K562 (cell line): ENCODE data around the gene SLC25A45. TPM values are rescaled to one million over a fixed set of nuclear protein-coding genes. Genes with fewer than 3 reads are reported as not detected.

Source experiments
- CREBBP ChIP-seq: IDR thresholded peaks from one replicate; pipeline ENCODE4 v1.6.1; 2012; ENCODE audit warnings: low read depth, mild to moderate bottlenecking, control low read depth, inconsistent platforms, low read length
- DACH1 ChIP-seq: fragments of 450-650 bp; IDR thresholded peaks from 2 replicates; pipeline ENCODE4 v1.6.1; 2018; ENCODE audit not compliant: partially characterized antibody
- DNMT1 ChIP-seq: fragments of 450-650 bp; IDR thresholded peaks from 2 replicates; pipeline ENCODE4 v1.6.1; 2016; ENCODE audit warnings: antibody characterized with exemption, mild to moderate bottlenecking
- FOXA3 ChIP-seq, 2 experiments: fragments of 450-650 bp in 1 of 2; sonication (generic) in 1 of 2; formaldehyde crosslinking; IDR thresholded peaks in 1 of 2; conservative IDR thresholded peaks in 1 of 2; 2 replicates each; pipeline versions ENCODE4 v1.4.0 to v1.8.0; 2020 to 2022; ENCODE audit warnings: mild to moderate bottlenecking in 2 of 2, missing genetic modification reagents in 1 of 2
- MCM7 ChIP-seq, 2 experiments: fragments of 450-650 bp; IDR thresholded peaks; 2 replicates each; pipeline ENCODE4 v1.6.1; 2016 to 2018
- NELFE ChIP-seq: IDR thresholded peaks from 2 replicates; pipeline ENCODE4 v1.6.1; 2011; ENCODE audit warnings: mild to moderate bottlenecking; ENCODE audit not compliant: insufficient read depth, insufficient read length
- NR2C1 ChIP-seq, 2 experiments: fragments of 450-650 bp; IDR thresholded peaks; 2 replicates each; pipeline ENCODE4 v1.6.1; 2017; ENCODE audit warnings: mild to moderate bottlenecking in 2 of 2, antibody characterized with exemption in 1 of 2, inconsistent platforms in 1 of 2, missing compliant biosample characterization in 1 of 2, missing genetic modification characterization in 1 of 2
- PBX2 ChIP-seq, 2 experiments: IDR thresholded peaks in 1 of 2; conservative IDR thresholded peaks in 1 of 2; 2 replicates each; pipeline ENCODE4 v1.6.1; 2016; ENCODE audit warnings: low read depth in 2 of 2, mild to moderate bottlenecking in 1 of 2, missing compliant biosample characterization in 1 of 2, missing genetic modification characterization in 1 of 2, moderate library complexity in 1 of 2
- PRPF4 ChIP-seq: fragments of 200-400 bp; formaldehyde crosslinking; IDR thresholded peaks from one replicate; pipeline ENCODE4 v1.6.1; 2017; ENCODE audit warnings: low read length, low read depth, mild to moderate bottlenecking; ENCODE audit not compliant: insufficient read depth, poor library complexity, severe bottlenecking
- SP2 ChIP-seq: IDR thresholded peaks from 2 replicates; pipeline ENCODE4 v1.6.1; 2011; ENCODE audit warnings: mild to moderate bottlenecking, low read depth, low read length, moderate library complexity; ENCODE audit not compliant: poor library complexity, severe bottlenecking; ENCODE audit errors: extremely low read depth
- TARDBP ChIP-seq: fragments of 450-650 bp; IDR thresholded peaks from 2 replicates; pipeline ENCODE4 v1.6.1; 2016
- TEAD2 ChIP-seq: fragments of 450-650 bp; IDR thresholded peaks from 2 replicates; pipeline ENCODE4 v1.6.1; 2016; ENCODE audit warnings: missing genetic modification characterization, control low read depth, missing compliant biosample characterization
- THRB ChIP-seq: fragments of 450-650 bp; formaldehyde crosslinking; conservative IDR thresholded peaks from 2 replicates; pipeline ENCODE4 v1.4.0; 2022; ENCODE audit warnings: mild to moderate bottlenecking, missing genetic modification characterization
- WHSC1 ChIP-seq: IDR thresholded peaks from one replicate; pipeline ENCODE4 v1.6.1; 2012; ENCODE audit warnings: low read length, control low read depth, inconsistent platforms
- ZKSCAN3 ChIP-seq: fragments of 250-450 bp; sonication (Bioruptor Pico); IDR thresholded peaks from 2 replicates; pipeline ENCODE4 v1.4.0; 2020
- ZNF146 ChIP-seq: IDR thresholded peaks from one replicate; pipeline ENCODE4 v1.6.1; 2018; ENCODE audit warnings: missing compliant biosample characterization; ENCODE audit not compliant: unreplicated experiment
- ZNF766 ChIP-seq: fragments of 200-800 bp; sonication (Bioruptor generic); conservative IDR thresholded peaks from 2 replicates; pipeline ENCODE4 v1.6.1; 2016; ENCODE audit warnings: missing genetic modification characterization, missing compliant biosample characterization
- polyA plus RNA-seq, 8 experiments: library from polyadenylated mRNA; depleted of rRNA in 4 of 8; stranded (reverse) in 5 of 8; unstranded in 3 of 8; fragments of >200 nt; fragmentation: Nextera tagmentation in 2 of 8; fragmentation: Illumina TruSeq in 1 of 8; extraction: Ambion mirVana in 2 of 8; extraction: Trizol in 1 of 8; gene quantifications; 2 replicates each; pipeline versions ENCODE4 v1.2.1 to v1.2.3, GENCODE V29; 2011 to 2014; ENCODE audit warnings: inconsistent platforms in 1 of 8, missing spikeins in 1 of 8
- total RNA-seq, 7 experiments: library from RNA; depleted of rRNA in 6 of 7; stranded (reverse); fragments of >200 nt in 6 of 7; fragmentation: Illumina TruSeq in 2 of 7; extraction: Trizol in 2 of 7; gene quantifications; 2 replicates each; pipeline versions ENCODE4 v1.2.1 to v1.2.3, GENCODE V29; 2011 to 2021; ENCODE audit warnings: low replicate concordance in 1 of 7
- TF ChIP-seq, protein P1 (sequence below): sonication (generic); formaldehyde crosslinking; IDR thresholded peaks from 2 replicates; pipeline ENCODE4 v1.8.0; 2022; ENCODE audit warnings: mild to moderate bottlenecking, missing genetic modification reagents
- TF ChIP-seq, protein P2 (sequence below): fragments of 250-450 bp; sonication (Bioruptor Pico); IDR thresholded peaks from 2 replicates; pipeline ENCODE4 v1.9.0; 2021; ENCODE audit warnings: mild to moderate bottlenecking
- TF ChIP-seq, protein P3 (sequence below): fragments of 250-450 bp; sonication (Bioruptor Pico); IDR thresholded peaks from 2 replicates; pipeline ENCODE4 v1.5.0; 2020; ENCODE audit warnings: mild to moderate bottlenecking, borderline replicate concordance

SLC25A45 gene
- total and polyA plus RNA-seq, 9 of the 15 experiments (the other 6 are each of a cell fraction or from before 2014, with no cell fraction given), result 0.15 to 2.3 (median 0.68) TPM

- TF ChIP-seq ZNF146 (CRISPR knock-in tag) (no peak), DNMT1 (no peak; the same call in 1 of the 2 replicates), PRPF4 (no peak), PBX2 (CRISPR knock-in tag; IDR thresholded peaks at IDR 0.05; ENCODE audit: low read depth) (no peak), PBX2 (tag; conservative IDR thresholded peaks at IDR 0.05; ENCODE audit: low read depth) (no peak), DACH1 (peak; percentile 15), FOXA3 (CRISPR knock-in tag; conservative IDR thresholded peaks at IDR 0.05 in 1 of 2, IDR thresholded peaks at IDR 0.05 in 1 of 2) (no peak), WHSC1 (no peak), ZKSCAN3 (CRISPR knock-in tag) (no peak), NR2C1 (IDR thresholded peaks at IDR 0.05) (no peak), NR2C1 (tag; IDR thresholded peaks at IDR 0.05) (peak; percentile 9; the same call in 1 of the 2 replicates), MCM7 (IDR thresholded peaks at IDR 0.05) (no peak), SP2 (no peak), CREBBP (no peak), TARDBP (no peak), THRB (CRISPR knock-in tag) (peak; percentile 99), ZNF766 (no peak), TEAD2 (tag) (no peak), NELFE (no peak)
- TF ChIP-seq, protein P1, sequence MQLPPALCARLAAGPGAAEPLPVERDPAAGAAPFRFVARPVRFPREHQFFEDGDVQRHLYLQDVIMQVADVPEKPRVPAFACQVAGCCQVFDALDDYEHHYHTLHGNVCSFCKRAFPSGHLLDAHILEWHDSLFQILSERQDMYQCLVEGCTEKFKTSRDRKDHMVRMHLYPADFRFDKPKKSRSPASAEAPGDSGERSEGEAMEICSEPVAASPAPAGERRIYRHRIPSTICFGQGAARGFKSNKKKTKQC (CRISPR knock-in tag), result no peak; the same call in 1 of the 2 replicates
- TF ChIP-seq, protein P2, sequence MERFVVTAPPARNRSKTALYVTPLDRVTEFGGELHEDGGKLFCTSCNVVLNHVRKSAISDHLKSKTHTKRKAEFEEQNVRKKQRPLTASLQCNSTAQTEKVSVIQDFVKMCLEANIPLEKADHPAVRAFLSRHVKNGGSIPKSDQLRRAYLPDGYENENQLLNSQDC (CRISPR knock-in tag), result no peak
- TF ChIP-seq, protein P3, sequence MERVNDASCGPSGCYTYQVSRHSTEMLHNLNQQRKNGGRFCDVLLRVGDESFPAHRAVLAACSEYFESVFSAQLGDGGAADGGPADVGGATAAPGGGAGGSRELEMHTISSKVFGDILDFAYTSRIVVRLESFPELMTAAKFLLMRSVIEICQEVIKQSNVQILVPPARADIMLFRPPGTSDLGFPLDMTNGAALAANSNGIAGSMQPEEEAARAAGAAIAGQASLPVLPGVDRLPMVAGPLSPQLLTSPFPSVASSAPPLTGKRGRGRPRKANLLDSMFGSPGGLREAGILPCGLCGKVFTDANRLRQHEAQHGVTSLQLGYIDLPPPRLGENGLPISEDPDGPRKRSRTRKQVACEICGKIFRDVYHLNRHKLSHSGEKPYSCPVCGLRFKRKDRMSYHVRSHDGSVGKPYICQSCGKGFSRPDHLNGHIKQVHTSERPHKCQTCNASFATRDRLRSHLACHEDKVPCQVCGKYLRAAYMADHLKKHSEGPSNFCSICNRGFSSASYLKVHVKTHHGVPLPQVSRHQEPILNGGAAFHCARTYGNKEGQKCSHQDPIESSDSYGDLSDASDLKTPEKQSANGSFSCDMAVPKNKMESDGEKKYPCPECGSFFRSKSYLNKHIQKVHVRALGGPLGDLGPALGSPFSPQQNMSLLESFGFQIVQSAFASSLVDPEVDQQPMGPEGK (CRISPR knock-in tag), result 0 out of 2 replicates have a peak, but pooled peaks have one; percentile 49
Observed at GRCh38 chr11:65424205-65425104, 42.0 kb upstream of the SLC25A45 start (continued).
